ENCODE results near the gene ZNF407.

ZNF407 gene

GRCh38 chr18:74682141-74682990 is 84.7 kb downstream of the ZNF407 start:
- no peak for DNase-seq

GRCh38 chr18:74682991-74683297 is 85.3 kb downstream of the ZNF407 start:
- DNase-seq: no peak

DNA sequence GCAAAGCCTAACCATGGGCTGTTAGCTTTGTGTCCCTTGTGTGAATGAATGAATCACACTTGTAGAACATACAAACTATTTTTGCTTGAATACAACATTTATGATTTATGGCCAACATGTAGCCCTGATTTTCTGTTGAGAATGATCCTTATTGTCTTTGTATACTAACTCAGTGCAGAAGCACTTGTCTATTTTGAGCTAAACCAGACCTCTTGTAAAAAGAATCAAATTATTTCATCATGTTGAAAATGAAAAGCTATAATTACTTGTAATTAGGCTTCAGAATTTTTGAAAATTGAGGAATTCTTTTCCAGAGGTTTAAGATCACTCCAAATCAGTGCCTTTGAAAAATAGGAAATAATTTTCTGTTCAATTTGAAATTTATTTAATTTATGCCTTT is 85.9 kb downstream of the ZNF407 start:
- no peak for DNase-seq

DNA sequence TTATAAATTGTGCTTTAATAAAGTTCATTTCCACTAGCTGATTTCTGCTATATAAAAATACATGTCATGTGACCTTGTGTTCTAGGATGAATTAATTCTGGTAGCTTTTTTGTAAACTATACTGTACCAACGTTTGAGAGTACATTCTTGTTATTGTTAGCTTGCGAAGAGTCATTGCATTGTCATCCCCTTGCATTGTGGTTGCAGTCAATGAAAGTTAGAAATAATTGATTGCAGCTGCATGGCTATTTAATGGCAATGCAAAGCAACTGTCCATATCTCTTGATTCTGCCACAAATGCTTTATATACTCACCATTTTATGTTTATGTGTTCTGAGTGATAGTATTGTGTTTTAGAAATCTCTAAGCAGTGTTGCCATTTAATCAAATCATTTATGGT is 91.6 kb downstream of the ZNF407 start:
- DNase-seq: no peak

GRCh38 chr18:74692367-74693013 is 94.8 kb downstream of the ZNF407 start:
- DNase-seq: no peak

DNA sequence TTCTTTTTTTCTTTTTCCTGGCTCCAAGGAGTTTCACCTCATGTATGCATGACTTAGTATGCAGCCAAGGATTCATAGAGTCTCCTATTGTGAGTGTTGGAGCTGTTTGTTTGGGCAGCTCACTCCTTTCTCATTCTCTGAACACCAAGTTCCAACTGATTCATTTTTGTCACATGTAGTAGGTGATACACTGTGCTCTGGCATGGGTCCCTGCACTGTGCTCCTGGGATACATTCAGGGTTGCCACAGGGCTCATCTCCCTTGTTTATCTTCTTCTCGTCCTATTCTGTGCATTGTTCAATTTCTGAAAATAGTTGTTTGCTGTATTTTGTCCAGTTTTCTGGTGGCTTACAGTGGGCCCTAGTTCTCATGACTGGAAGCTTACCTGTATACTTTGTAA is 96.8 kb downstream of the ZNF407 start:
- DNase-seq: no peak

- no peak for DNase-seq
These were observed 97.5 kb downstream of the ZNF407 start for GRCh38 chr18:74695170-74695569.

DNA sequence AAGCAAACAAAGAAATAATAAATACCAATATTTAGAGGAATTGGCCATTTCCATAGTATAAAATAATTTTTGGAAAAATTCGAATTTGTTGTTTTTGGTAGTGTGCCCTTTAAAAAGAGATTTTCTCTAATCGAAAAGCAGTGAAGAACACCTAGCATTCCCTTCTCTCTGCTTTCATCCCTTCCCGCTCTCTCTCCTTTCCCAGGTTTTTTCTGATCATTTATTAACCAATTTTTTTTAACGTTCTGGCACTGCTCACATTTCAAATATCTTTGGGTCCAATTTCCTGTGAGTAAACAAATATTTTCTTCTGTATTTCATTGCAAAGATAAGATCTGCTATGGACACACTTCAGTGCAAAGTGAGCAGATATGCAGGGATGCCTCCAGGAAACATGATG is 101.2 kb downstream of the ZNF407 start:
- DNase-seq: no peak

GRCh38 chr18:74699455-74699854 is 101.8 kb downstream of the ZNF407 start:
- DNase-seq: no peak

GRCh38 chr18:74702950-74703349 is 105.3 kb downstream of the ZNF407 start:
- DNase-seq: no peak

DNA sequence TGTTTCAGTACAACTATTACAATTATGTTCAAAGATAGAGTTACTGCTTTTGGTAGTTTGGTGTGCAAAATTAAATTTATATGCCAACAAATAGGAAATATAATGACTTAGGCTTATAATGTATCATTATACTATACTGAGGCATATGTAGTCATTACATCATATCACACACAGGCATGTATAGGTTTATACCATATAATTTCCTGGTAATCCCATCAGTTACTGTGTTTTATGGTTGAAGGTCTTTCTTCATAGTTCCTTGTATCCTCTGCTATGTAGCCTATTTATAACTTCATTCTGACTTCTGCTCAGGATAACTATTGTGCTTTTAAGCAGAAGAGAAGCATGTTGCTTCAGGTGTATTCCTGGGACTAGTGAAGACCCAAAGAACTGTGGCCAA is 110.5 kb downstream of the ZNF407 start:
- DNase-seq: no peak

- no peak for DNase-seq
These were observed 111.8 kb downstream of the ZNF407 start for GRCh38 chr18:74709452-74709851.

DNA sequence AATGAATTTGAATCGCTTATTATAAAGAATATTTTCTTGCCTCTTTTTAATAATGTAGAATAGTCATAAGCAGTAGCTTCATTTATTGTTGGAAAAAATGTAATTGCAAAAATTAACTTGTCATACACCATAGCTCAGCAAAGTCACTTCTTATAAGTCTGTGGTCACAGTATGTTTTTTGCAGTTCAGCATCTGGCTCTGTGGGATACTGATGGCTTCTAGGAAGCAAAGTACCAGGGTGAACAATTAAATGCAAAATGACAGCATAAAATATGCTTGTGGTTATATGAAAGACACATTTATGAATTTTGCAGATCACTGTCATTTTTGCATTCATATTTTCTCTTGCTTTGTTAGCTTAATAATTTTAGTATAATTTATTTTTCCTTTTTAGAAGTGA is 116.5 kb downstream of the ZNF407 start:
- no peak for DNase-seq

DNA sequence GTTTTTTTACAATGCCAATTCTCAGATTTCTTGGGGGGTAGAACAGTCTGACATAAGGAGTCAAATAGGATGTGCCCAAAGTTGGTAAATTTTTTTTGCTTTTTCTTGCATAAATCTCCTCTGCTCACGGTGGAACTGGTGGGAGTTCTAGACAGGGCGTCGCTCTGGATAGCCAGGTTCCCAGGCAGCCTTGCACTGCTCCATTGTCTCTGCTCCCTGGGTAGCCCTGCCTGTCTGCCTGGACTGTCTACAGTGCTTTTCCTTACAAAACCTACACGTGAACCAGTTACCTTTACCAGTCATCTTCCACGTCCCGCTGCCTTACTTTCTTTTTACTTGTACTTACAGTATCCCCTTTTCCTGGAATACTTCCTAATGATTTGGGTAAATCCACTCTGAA is 117.1 kb downstream of the ZNF407 start:
- DNase-seq: no peak

DNA sequence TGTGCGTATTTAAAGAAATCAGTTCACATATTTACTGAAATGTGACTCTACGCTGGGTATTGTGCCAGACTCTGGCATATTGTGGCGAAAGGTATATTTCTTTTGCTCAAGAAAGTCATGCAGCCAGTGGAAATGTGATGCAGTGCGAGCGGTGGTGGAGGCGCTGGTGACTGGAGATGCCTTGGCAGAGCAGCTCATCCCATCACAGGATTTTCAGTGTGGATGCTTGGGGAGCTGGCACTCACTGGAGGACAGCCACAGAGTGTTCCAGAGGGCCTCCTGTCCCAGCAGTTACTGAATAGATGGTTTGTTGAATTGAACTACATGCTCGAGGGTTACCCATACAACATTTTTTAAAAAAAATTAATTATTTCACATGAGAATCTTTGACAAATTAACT is 117.6 kb downstream of the ZNF407 start:
- no peak for DNase-seq

DNA sequence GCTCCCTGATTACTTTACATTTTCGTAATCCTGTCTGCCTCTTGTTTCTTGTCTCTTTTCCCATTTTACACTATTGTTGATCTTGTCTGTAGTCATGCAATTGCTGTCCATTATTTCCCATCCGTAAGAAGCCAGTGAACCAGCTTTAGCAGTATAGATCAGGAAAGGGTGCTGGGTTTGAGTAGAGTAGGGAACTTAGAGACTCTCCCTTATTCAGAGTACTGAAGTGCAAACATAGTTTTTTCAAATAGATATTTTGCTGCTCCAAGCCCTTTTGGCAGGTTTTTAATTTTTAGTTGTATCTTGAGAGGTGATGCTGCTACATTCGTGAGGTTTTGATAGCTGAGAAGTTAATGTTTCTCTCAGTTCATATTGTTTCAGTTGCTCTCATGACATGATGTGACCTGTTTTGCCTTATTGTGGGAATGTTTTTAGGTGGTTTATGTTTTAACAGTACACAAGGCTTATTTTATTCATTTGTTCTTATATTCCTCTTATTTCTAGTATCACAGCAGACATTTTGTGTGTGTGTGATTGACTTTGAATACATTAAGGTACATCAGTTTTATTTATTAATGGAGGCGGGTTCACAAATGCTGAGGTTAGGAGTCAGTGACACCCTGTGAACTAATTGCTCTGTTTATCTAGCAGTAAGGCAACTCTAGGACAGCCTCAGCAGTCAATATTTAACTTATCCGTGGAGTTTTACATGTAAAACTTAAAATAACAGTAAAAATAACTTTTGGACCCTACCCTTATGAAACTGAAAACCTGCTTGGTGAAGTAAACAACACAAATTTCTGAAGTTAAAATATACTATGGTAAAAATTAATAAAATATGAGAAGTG is 118.4 kb downstream of the ZNF407 start:
- DNase-seq: no peak

- no peak for DNase-seq
These were observed 120.6 kb downstream of the ZNF407 start for GRCh38 chr18:74718312-74718711.

GRCh38 chr18:74722237-74722636 is 124.6 kb downstream of the ZNF407 start:
- no peak for DNase-seq

GRCh38 chr18:74724186-74724585 is 126.5 kb downstream of the ZNF407 start:
- DNase-seq: no peak

- no peak for DNase-seq
These were observed 128.0 kb downstream of the ZNF407 start for GRCh38 chr18:74725690-74726089.

GRCh38 chr18:74728586-74728985 is 130.9 kb downstream of the ZNF407 start:
- DNase-seq: no peak

DNA sequence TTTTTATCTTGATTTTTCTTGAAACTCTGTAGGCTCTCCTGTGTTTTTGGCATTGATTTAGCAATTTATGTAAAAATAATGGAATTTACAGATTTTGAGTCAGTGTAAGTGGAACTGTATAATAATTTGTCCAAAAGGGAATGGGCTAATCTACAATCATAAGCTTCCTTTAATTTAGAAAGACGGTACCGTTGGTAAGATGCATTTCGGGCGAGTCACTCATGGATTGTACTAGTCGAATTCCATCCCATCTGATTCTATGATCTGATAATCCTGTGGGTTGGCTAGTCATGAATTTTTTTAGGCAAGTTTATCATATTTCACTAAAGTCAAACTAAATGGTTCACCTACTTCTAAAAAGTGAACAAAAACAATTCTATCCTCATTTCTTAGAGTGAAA is 133.4 kb downstream of the ZNF407 start:
- no peak for DNase-seq

DNA sequence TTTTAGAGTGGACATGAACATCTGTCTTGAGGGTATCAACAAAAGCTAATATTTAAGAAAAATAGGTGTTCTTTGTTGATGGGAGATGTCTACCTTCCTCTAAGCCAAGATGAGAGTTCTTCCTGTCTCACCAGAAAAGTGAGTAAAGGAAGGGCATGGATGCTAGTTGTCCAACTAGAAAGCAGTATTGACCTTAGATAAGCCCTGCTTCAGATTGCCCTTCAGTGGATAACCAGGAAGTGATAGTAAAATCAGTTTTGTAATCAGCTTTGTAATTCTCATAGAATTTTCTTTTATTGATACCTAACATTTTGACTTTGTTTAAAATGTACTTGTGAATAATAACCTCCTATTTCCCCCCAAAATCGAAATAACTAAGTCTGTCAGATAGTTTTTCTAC is 134.7 kb downstream of the ZNF407 start:
- no peak for DNase-seq

DNA sequence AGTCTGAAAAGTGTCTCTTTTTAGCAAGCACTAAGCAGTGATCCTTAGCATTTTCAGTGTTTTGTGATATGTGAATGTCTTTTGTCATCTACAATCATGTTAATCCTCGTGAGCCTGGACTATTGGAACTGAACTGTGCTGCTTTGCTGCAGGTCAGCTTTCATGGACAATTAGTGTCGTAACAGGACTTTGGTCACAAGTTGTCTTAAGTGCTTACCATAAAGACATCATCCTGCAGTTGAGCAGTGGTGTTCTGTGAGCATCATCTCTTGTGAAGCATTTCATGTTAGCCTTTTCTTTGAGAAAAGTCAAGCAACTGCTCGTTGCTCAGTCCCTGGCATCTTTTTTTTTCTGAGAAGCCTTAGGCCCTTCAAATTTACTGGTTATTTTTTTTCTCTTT is 135.9 kb downstream of the ZNF407 start:
- DNase-seq: no peak
